ENCODE results near the gene CHST12. TPM values are rescaled to one million over a fixed set of nuclear protein-coding genes. Genes with fewer than 3 reads are reported as not detected.
A peak's percentile ranks its signal among the peaks of the same experiment; 100 is the strongest.

Gene CHST12
- total RNA-seq, 2 donors from 2014 or later, result 18.7 to 19.5 TPM

- no peak for ATAC-seq
These were observed 17.0 kb downstream of the CHST12 start for GRCh38 chr7:2420216-2420933.

GRCh38 chr7:2421943-2422310 lies 18.5 kb downstream of the CHST12 start:
- Mint-ChIP-seq H3K4me1 (peaks cover 14% of the 10 kb centered on the region), H3K36me3 (ENCODE audit: low read depth) (no peaks in the 10 kb centered on the region), H3K27me3 (no peaks in the 10 kb centered on the region), H3K4me3 (no peak overlapping the region), H3K27ac (no peak overlapping the region)
- ATAC-seq, result no peak
- DNase-seq, result no peak
- no peaks in the 10 kb centered on the region for H3K9me3 ChIP-seq (ENCODE audit: control insufficient read depth, low read length, poor library complexity, severe bottlenecking)

More at GRCh38 chr7:2420216-2420933, 17.0 kb downstream of the CHST12 start:
- Mint-ChIP-seq H3K27ac (peak overlapping the region; percentile 41), H3K4me3 (no peak overlapping the region), H3K27me3 (no peaks in the 10 kb centered on the region), H3K36me3 (ENCODE audit: low read depth) (peaks cover 2% of the 10 kb centered on the region), H3K4me1 (peaks cover 22% of the 10 kb centered on the region)
- DNase-seq, result no peak
- H3K9me3 ChIP-seq (ENCODE audit: control insufficient read depth, low read length, poor library complexity, severe bottlenecking), result no peaks in the 10 kb centered on the region

- Mint-ChIP-seq H3K27ac (peak overlapping the region; percentile 53), H3K4me3 (no peak overlapping the region), H3K27me3 (no peaks in the 10 kb centered on the region), H3K4me1 (peaks cover 10% of the 10 kb centered on the region), H3K36me3 (ENCODE audit: low read depth) (no peaks in the 10 kb centered on the region)
- ATAC-seq, result no peak
- DNase-seq, result no peak
- no peaks in the 10 kb centered on the region for H3K9me3 ChIP-seq (ENCODE audit: control insufficient read depth, low read length, poor library complexity, severe bottlenecking)
These were observed 22.3 kb downstream of the CHST12 start for GRCh38 chr7:2425749-2426148.

- ATAC-seq, result peak; percentile 68
- peak in 2 of 3 donors; percentile 19 to 20 for DNase-seq
- H3K4me1 Mint-ChIP-seq, result peaks cover 4% of the 10 kb centered on the region
- H3K27me3 Mint-ChIP-seq, result no peaks in the 10 kb centered on the region
- peaks cover 5% of the 10 kb centered on the region for H3K36me3 Mint-ChIP-seq (ENCODE audit: low read depth)
- no peaks in the 10 kb centered on the region for H3K9me3 ChIP-seq (ENCODE audit: control insufficient read depth, low read length, poor library complexity, severe bottlenecking)
- H3K27ac Mint-ChIP-seq, result no peak overlapping the region
- peak overlapping the region; percentile 45 for H3K4me3 Mint-ChIP-seq
These were observed 28.0 kb downstream of the CHST12 start for GRCh38 chr7:2431260-2431867.

GRCh38 chr7:2432910-2433712 lies 29.7 kb downstream of the CHST12 start:
- Mint-ChIP-seq H3K27me3 (no peaks in the 10 kb centered on the region), H3K36me3 (ENCODE audit: low read depth) (peaks cover 5% of the 10 kb centered on the region), H3K4me3 (no peak overlapping the region), H3K27ac (no peak overlapping the region), H3K4me1 (peaks cover 2% of the 10 kb centered on the region)
- ATAC-seq (no peak), DNase-seq (no peak)
- H3K9me3 ChIP-seq (ENCODE audit: control insufficient read depth, low read length, poor library complexity, severe bottlenecking), result no peaks in the 10 kb centered on the region

GRCh38 chr7:2433713-2434550 lies 30.5 kb downstream of the CHST12 start:
- peaks cover 5% of the 10 kb centered on the region for H3K36me3 Mint-ChIP-seq (ENCODE audit: low read depth)
- no peaks in the 10 kb centered on the region for H3K27me3 Mint-ChIP-seq
- H3K4me3 Mint-ChIP-seq, result no peak overlapping the region
- H3K9me3 ChIP-seq (ENCODE audit: control insufficient read depth, low read length, poor library complexity, severe bottlenecking), result no peaks in the 10 kb centered on the region
- DNase-seq (no peak), ATAC-seq (no peak)
- H3K27ac Mint-ChIP-seq, result no peak overlapping the region
- peaks cover 2% of the 10 kb centered on the region for H3K4me1 Mint-ChIP-seq

GRCh38 chr7:2435146-2435545 lies 31.7 kb downstream of the CHST12 start:
- Mint-ChIP-seq H3K4me1 (no peaks in the 10 kb centered on the region), H3K4me3 (no peak overlapping the region), H3K36me3 (ENCODE audit: low read depth) (peaks cover 5% of the 10 kb centered on the region), H3K27ac (no peak overlapping the region), H3K27me3 (no peaks in the 10 kb centered on the region)
- ATAC-seq (no peak), DNase-seq (no peak)
- H3K9me3 ChIP-seq (ENCODE audit: control insufficient read depth, low read length, poor library complexity, severe bottlenecking), result no peaks in the 10 kb centered on the region

- Mint-ChIP-seq H3K4me3 (no peak overlapping the region), H3K27ac (no peak overlapping the region), H3K4me1 (peaks cover 4% of the 10 kb centered on the region), H3K36me3 (ENCODE audit: low read depth) (peaks cover 2% of the 10 kb centered on the region), H3K27me3 (no peaks in the 10 kb centered on the region)
- DNase-seq (no peak), ATAC-seq (no peak)
- H3K9me3 ChIP-seq (ENCODE audit: control insufficient read depth, low read length, poor library complexity, severe bottlenecking), result no peaks in the 10 kb centered on the region
These were observed 33.1 kb downstream of the CHST12 start for GRCh38 chr7:2436341-2437104.

GRCh38 chr7:2437136-2437535 lies 33.7 kb downstream of the CHST12 start:
- H3K27ac Mint-ChIP-seq, result no peak overlapping the region
- no peaks in the 10 kb centered on the region for H3K27me3 Mint-ChIP-seq
- ATAC-seq, result no peak
- H3K36me3 Mint-ChIP-seq (ENCODE audit: low read depth), result peaks cover 2% of the 10 kb centered on the region
- H3K4me3 Mint-ChIP-seq, result no peak overlapping the region
- no peaks in the 10 kb centered on the region for H3K9me3 ChIP-seq (ENCODE audit: control insufficient read depth, low read length, poor library complexity, severe bottlenecking)
- peaks cover 6% of the 10 kb centered on the region for H3K4me1 Mint-ChIP-seq
- DNase-seq, result no peak

GRCh38 chr7:2437537-2438148 lies 34.2 kb downstream of the CHST12 start:
- H3K27ac Mint-ChIP-seq, result no peak overlapping the region
- ATAC-seq (no peak), DNase-seq (no peak)
- H3K4me1 Mint-ChIP-seq, result peaks cover 6% of the 10 kb centered on the region
- H3K4me3 Mint-ChIP-seq, result no peak overlapping the region
- H3K9me3 ChIP-seq (ENCODE audit: control insufficient read depth, low read length, poor library complexity, severe bottlenecking), result no peaks in the 10 kb centered on the region
- H3K27me3 Mint-ChIP-seq, result no peaks in the 10 kb centered on the region
- H3K36me3 Mint-ChIP-seq (ENCODE audit: low read depth), result peaks cover 2% of the 10 kb centered on the region

GRCh38 chr7:2438186-2438585 lies 34.8 kb downstream of the CHST12 start:
- no peak overlapping the region for H3K27ac Mint-ChIP-seq
- H3K4me1 Mint-ChIP-seq, result peaks cover 6% of the 10 kb centered on the region
- H3K36me3 Mint-ChIP-seq (ENCODE audit: low read depth), result peaks cover 2% of the 10 kb centered on the region
- H3K9me3 ChIP-seq (ENCODE audit: control insufficient read depth, low read length, poor library complexity, severe bottlenecking), result no peaks in the 10 kb centered on the region
- ATAC-seq, result no peak
- H3K4me3 Mint-ChIP-seq, result no peak overlapping the region
- H3K27me3 Mint-ChIP-seq, result no peaks in the 10 kb centered on the region
- no peak for DNase-seq

GRCh38 chr7:2438775-2439174 lies 35.4 kb downstream of the CHST12 start:
- Mint-ChIP-seq H3K27ac (no peak overlapping the region), H3K4me3 (no peak overlapping the region), H3K27me3 (no peaks in the 10 kb centered on the region), H3K36me3 (ENCODE audit: low read depth) (peaks cover 2% of the 10 kb centered on the region), H3K4me1 (peaks cover 6% of the 10 kb centered on the region)
- no peak for ATAC-seq
- no peak for DNase-seq
- H3K9me3 ChIP-seq (ENCODE audit: control insufficient read depth, low read length, poor library complexity, severe bottlenecking), result no peaks in the 10 kb centered on the region
